Neural cell (in vitro differentiated cells): ENCODE measurements around the gene SLC28A3. TPM values are rescaled to one million over a fixed set of nuclear protein-coding genes. Genes with fewer than 3 reads are reported as not detected.

Source experiments
- H2AFZ ChIP-seq: fragments of 200-600, 300-800 bp; sonication (generic), shearing (Covaris generic); 2 replicates; pipeline ENCODE4 v1.6.0; 2014; ENCODE audit warnings: low read depth, mild to moderate bottlenecking, antibody characterized with exemption, low read length, moderate library complexity
- H3F3A ChIP-seq: fragments of 200-600 bp; shearing (Covaris generic); 2 replicates; pipeline ENCODE4 v1.6.1; 2016; ENCODE audit warnings: mild to moderate bottlenecking, moderate library complexity, mixed read lengths, antibody characterized with exemption, low read length; ENCODE audit not compliant: insufficient read depth, poor library complexity, severe bottlenecking
- H3K27ac ChIP-seq: fragments of 200-600, 300-800 bp; sonication (generic), shearing (Covaris generic); 2 replicates; pipeline ENCODE4 v1.5.1; 2014; ENCODE audit warnings: mild to moderate bottlenecking, low read length, moderate library complexity
- H3K27me3 ChIP-seq: fragments of 300-800, 200-600 bp; sonication (generic), shearing (Covaris generic); 2 replicates; pipeline ENCODE4 v1.6.0; 2014; ENCODE audit warnings: mild to moderate bottlenecking, low read depth, low read length, moderate library complexity; ENCODE audit not compliant: insufficient read depth
- H3K36me3 ChIP-seq: fragments of 300-800, 200-600 bp; sonication (generic), shearing (Covaris generic); 2 replicates; pipeline ENCODE4 v1.5.1; 2014; ENCODE audit warnings: mild to moderate bottlenecking, antibody characterized with exemption, low read length, moderate library complexity; ENCODE audit not compliant: insufficient read depth
- H3K4me2 ChIP-seq: fragments of 300-800, 200-600 bp; sonication (generic), shearing (Covaris generic); 2 replicates; pipeline ENCODE4 v1.6.0; 2014; ENCODE audit warnings: mild to moderate bottlenecking, low read length
- H3K4me3 ChIP-seq: fragments of 300-800, 200-600 bp; sonication (generic), shearing (Covaris generic); 2 replicates; pipeline ENCODE4 v1.5.1; 2014; ENCODE audit warnings: mild to moderate bottlenecking, low read length, moderate library complexity
- H3K79me2 ChIP-seq: fragments of 200-600 bp; shearing (Covaris generic); replicated peaks from 2 replicates; pipeline ENCODE4 v1.6.0; 2014; ENCODE audit warnings: mild to moderate bottlenecking, low read length, moderate library complexity; ENCODE audit not compliant: insufficient read depth
- H3K9ac ChIP-seq: fragments of 300-800, 200-600 bp; sonication (generic), shearing (Covaris generic); 2 replicates; pipeline ENCODE4 v1.6.1; 2016; ENCODE audit warnings: mild to moderate bottlenecking, low read length, mixed read lengths
- H3K9me2 ChIP-seq: fragments of 200-600 bp; shearing (Covaris generic); 2 replicates; pipeline ENCODE4 v1.6.1; 2016; ENCODE audit warnings: mild to moderate bottlenecking, low read length, mixed read lengths; ENCODE audit not compliant: insufficient read depth
- H3K9me3 ChIP-seq: fragments of 200-600, 300-800 bp; sonication (generic), shearing (Covaris generic); 2 replicates; pipeline ENCODE4 v1.6.1; 2016; ENCODE audit warnings: mild to moderate bottlenecking, mixed run types, low read length, moderate library complexity, mixed read lengths
- H4K20me1 ChIP-seq: fragments of 200-600 bp; shearing (Covaris generic); 2 replicates; pipeline ENCODE4 v1.6.1; 2016; ENCODE audit warnings: mild to moderate bottlenecking, mixed run types; ENCODE audit not compliant: insufficient read depth
- EP300 ChIP-seq: fragments of 450-650 bp; conservative IDR thresholded peaks from 2 replicates; pipeline ENCODE4 v1.6.1; 2014; ENCODE audit warnings: antibody characterized with exemption, mild to moderate bottlenecking, moderate library complexity; ENCODE audit not compliant: poor library complexity, severe bottlenecking
- EZH2 ChIP-seq: fragments of 200-600, 300-800 bp; shearing (Covaris generic), sonication (generic); IDR thresholded peaks from 2 replicates; pipeline ENCODE4 v1.6.1; 2014; ENCODE audit warnings: antibody characterized with exemption, low read length, borderline replicate concordance, mild to moderate bottlenecking; ENCODE audit not compliant: insufficient read depth, poor library complexity, severe bottlenecking
- MXI1 ChIP-seq: fragments of 450-650 bp; conservative IDR thresholded peaks from 2 replicates; pipeline ENCODE4 v1.6.1; 2014; ENCODE audit warnings: antibody characterized with exemption, mild to moderate bottlenecking; ENCODE audit not compliant: poor library complexity, severe bottlenecking
- POLR2AphosphoS5 ChIP-seq: IDR thresholded peaks from 2 replicates; pipeline ENCODE4 v1.6.1; 2012
- RAD21 ChIP-seq: fragments of 450-650 bp; conservative IDR thresholded peaks from 2 replicates; pipeline ENCODE4 v1.6.1; 2014; ENCODE audit warnings: antibody characterized with exemption, mild to moderate bottlenecking, moderate library complexity
- SMC3 ChIP-seq: fragments of 450-650 bp; conservative IDR thresholded peaks from 2 replicates; pipeline ENCODE4 v1.6.1; 2014; ENCODE audit warnings: antibody characterized with exemption, mild to moderate bottlenecking, moderate library complexity; ENCODE audit not compliant: poor library complexity
- TAF1 ChIP-seq: IDR thresholded peaks from 2 replicates; pipeline ENCODE4 v1.6.1; 2012; ENCODE audit warnings: low read depth
- polyA plus RNA-seq: library from polyadenylated mRNA; depleted of rRNA; stranded (reverse); fragments of >200 nt; gene quantifications from 2 replicates; pipeline ENCODE4 v1.2.3, GENCODE V29; 2014
- TF ChIP-seq, protein P1 (sequence below): IDR thresholded peaks from 2 replicates; pipeline ENCODE4 v1.6.1; 2012; ENCODE audit warnings: borderline replicate concordance
- TF ChIP-seq, protein P2 (sequence below): fragments of 450-650 bp; IDR thresholded peaks from 2 replicates; pipeline ENCODE4 v1.5.1; 2014; ENCODE audit warnings: antibody characterized with exemption, mild to moderate bottlenecking, moderate library complexity; ENCODE audit not compliant: poor library complexity, severe bottlenecking

SLC28A3 gene
- polyA plus RNA-seq, 1 donor from 2014 or later: not detected

DNA sequence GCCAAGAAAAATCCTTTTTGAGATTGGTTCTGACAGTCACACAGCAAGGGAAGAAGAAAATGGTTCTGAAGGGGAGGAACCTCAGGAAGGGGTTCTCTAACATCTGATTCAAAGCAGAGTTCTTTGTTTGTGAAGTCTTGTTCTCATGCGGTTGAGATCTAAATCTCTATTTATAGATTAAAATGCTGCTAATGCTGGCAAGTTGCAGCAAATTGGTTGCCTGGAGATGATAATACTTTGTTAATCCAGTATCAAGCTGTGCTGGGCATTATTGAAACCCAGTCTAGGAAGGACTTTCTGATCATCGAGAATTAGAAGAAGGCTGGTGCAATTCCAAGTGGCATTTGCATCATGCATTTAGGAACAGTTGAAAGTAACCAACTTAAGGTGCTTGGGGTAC lies 34.0 kb upstream of the SLC28A3 start:
- Histone ChIP-seq H3K36me3 (no peaks in the 10 kb centered on the region), H2AFZ (no peak overlapping the region), H3F3A (no peaks in the 10 kb centered on the region), H3K79me2 (no peaks in the 10 kb centered on the region), H3K9me3 (no peaks in the 10 kb centered on the region), H4K20me1 (no peaks in the 10 kb centered on the region), H3K4me3 (no peak overlapping the region), H3K27me3 (no peaks in the 10 kb centered on the region), H3K27ac (no peak overlapping the region), H3K9me2 (no peaks in the 10 kb centered on the region), H3K9ac (no peak overlapping the region), H3K4me2 (no peak overlapping the region)
- TF ChIP-seq, protein P1, sequence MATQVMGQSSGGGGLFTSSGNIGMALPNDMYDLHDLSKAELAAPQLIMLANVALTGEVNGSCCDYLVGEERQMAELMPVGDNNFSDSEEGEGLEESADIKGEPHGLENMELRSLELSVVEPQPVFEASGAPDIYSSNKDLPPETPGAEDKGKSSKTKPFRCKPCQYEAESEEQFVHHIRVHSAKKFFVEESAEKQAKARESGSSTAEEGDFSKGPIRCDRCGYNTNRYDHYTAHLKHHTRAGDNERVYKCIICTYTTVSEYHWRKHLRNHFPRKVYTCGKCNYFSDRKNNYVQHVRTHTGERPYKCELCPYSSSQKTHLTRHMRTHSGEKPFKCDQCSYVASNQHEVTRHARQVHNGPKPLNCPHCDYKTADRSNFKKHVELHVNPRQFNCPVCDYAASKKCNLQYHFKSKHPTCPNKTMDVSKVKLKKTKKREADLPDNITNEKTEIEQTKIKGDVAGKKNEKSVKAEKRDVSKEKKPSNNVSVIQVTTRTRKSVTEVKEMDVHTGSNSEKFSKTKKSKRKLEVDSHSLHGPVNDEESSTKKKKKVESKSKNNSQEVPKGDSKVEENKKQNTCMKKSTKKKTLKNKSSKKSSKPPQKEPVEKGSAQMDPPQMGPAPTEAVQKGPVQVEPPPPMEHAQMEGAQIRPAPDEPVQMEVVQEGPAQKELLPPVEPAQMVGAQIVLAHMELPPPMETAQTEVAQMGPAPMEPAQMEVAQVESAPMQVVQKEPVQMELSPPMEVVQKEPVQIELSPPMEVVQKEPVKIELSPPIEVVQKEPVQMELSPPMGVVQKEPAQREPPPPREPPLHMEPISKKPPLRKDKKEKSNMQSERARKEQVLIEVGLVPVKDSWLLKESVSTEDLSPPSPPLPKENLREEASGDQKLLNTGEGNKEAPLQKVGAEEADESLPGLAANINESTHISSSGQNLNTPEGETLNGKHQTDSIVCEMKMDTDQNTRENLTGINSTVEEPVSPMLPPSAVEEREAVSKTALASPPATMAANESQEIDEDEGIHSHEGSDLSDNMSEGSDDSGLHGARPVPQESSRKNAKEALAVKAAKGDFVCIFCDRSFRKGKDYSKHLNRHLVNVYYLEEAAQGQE: no peak
- TF ChIP-seq EP300 (no peak), SMC3 (no peak), TAF1 (no peak), POLR2AphosphoS5 (no peak), EZH2 (no peak), MXI1 (no peak), RAD21 (no peak)
- TF ChIP-seq, protein P2, sequence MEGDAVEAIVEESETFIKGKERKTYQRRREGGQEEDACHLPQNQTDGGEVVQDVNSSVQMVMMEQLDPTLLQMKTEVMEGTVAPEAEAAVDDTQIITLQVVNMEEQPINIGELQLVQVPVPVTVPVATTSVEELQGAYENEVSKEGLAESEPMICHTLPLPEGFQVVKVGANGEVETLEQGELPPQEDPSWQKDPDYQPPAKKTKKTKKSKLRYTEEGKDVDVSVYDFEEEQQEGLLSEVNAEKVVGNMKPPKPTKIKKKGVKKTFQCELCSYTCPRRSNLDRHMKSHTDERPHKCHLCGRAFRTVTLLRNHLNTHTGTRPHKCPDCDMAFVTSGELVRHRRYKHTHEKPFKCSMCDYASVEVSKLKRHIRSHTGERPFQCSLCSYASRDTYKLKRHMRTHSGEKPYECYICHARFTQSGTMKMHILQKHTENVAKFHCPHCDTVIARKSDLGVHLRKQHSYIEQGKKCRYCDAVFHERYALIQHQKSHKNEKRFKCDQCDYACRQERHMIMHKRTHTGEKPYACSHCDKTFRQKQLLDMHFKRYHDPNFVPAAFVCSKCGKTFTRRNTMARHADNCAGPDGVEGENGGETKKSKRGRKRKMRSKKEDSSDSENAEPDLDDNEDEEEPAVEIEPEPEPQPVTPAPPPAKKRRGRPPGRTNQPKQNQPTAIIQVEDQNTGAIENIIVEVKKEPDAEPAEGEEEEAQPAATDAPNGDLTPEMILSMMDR: no peak

DNA sequence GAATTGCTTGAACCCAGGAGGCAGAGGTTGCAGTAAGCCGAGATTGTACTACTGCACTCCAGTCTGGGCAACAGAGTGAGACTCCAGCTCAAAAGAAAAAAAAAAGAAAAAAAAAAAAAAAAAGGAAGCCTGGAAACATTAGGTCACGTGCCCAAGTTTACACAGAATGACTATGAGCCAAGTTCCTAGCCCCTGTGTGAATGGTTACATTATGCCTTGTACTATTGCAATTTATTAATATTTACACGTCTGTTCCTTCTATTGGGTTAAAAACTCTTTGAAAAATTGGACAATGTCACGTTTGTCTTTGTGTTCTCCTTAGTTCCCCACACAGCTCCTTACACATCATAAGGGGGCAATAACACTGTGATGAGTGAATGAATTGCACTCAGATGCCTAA lies 33.5 kb upstream of the SLC28A3 start:
- Histone ChIP-seq H3K9me3 (no peaks in the 10 kb centered on the region), H3K27me3 (no peaks in the 10 kb centered on the region), H3K4me3 (no peak overlapping the region), H3K9me2 (no peaks in the 10 kb centered on the region), H3F3A (no peaks in the 10 kb centered on the region), H4K20me1 (no peaks in the 10 kb centered on the region), H3K79me2 (no peaks in the 10 kb centered on the region), H2AFZ (no peak overlapping the region), H3K27ac (no peak overlapping the region), H3K36me3 (no peaks in the 10 kb centered on the region), H3K4me2 (no peak overlapping the region), H3K9ac (no peak overlapping the region)
- TF ChIP-seq SMC3: no peak
- no peak for TF ChIP-seq POLR2AphosphoS5
- TF ChIP-seq, protein P2: no peak
- TF ChIP-seq MXI1: no peak
- no peak for TF ChIP-seq TAF1
- no peak for TF ChIP-seq RAD21
- TF ChIP-seq, protein P1: no peak
- no peak for TF ChIP-seq EZH2
- no peak for TF ChIP-seq EP300
